Activated CD8-positive, alpha-beta T cell treated with anti-CD3 and anti-CD28 coated beads for 36 hours (primary cell): ENCODE measurements around the gene TXNRD2. TPM values are rescaled to one million over a fixed set of nuclear protein-coding genes. Genes with fewer than 3 reads are reported as not detected.
A peak's percentile ranks its signal among the peaks of the same experiment; 100 is the strongest.

Experiments used
- ATAC-seq: fragments of 200-7000 bp; cut with Tn5 transposase; one replicate; pipeline ENCODE4 v1.10.0; 2021; ENCODE audit warnings: mild to moderate bottlenecking, moderate library complexity
- CTCF ChIA-PET: fragments of 350-600 bp; sonication (Branson Sonifier 250); formaldehyde crosslinking; loops from one replicate; lab custom pipeline; 2021; ENCODE audit warnings: antibody characterized with exemption; lab: Charles Lee
- POLR2A ChIA-PET: fragments of 350-600 bp; sonication (Branson Sonifier 250); formaldehyde crosslinking; loops from one replicate; lab custom pipeline; 2021; ENCODE audit warnings: antibody characterized with exemption; lab: Charles Lee
- DNase-seq: peaks from one replicate; pipeline ENCODE4 v3.0.0-alpha.2; 2020
- H3K27ac Mint-ChIP-seq: one replicate; pipeline ENCODE4 v1.8.0; 2021; ENCODE audit warnings: mild to moderate bottlenecking, mixed read lengths
- H3K27me3 Mint-ChIP-seq: one replicate; pipeline ENCODE4 v1.8.0; 2021; ENCODE audit warnings: mixed read lengths
- H3K36me3 Mint-ChIP-seq: one replicate; pipeline ENCODE4 v1.8.0; 2021; ENCODE audit warnings: low read depth, mixed read lengths
- H3K4me1 Mint-ChIP-seq: one replicate; pipeline ENCODE4 v1.8.0; 2021; ENCODE audit warnings: low read depth, mixed read lengths
- H3K4me3 Mint-ChIP-seq: one replicate; pipeline ENCODE4 v1.8.0; 2021; ENCODE audit warnings: mild to moderate bottlenecking, moderate library complexity, mixed read lengths
- H3K9me3 Mint-ChIP-seq: one replicate; pipeline ENCODE4 v1.8.0; 2021; ENCODE audit warnings: mixed read lengths
- intact Hi-C: fragments of 100-400 bp; cut with micrococcal nuclease; formaldehyde crosslinking; loops from one replicate; pipeline ENCODE4 v1.10.0; 2022
- total RNA-seq, 2 experiments: library from RNA; stranded (reverse); gene quantifications; one replicate each; pipeline ENCODE4 v1.2.3, GENCODE V29; 2021
- TF ChIP-seq, protein P1 (sequence below): fragments of 200-600 bp; IDR thresholded peaks from one replicate; pipeline ENCODE4 v1.8.0; 2022; ENCODE audit warnings: antibody characterized with exemption, mild to moderate bottlenecking

The TXNRD2 gene
- total RNA-seq, 2 experiments from 2014 or later: 18.0 to 18.5 TPM

- DNase-seq (peak; percentile 96), ATAC-seq (peak; percentile 92)
- Mint-ChIP-seq H3K4me1 (peaks cover 59% of the 10 kb centered on the region), H3K27ac (peak within 1 kb of the TSS; percentile 98), H3K27me3 (no peaks in the 10 kb centered on the region), H3K36me3 (peaks cover 53% of the 10 kb centered on the region), H3K4me3 (peak within 1 kb of the TSS; percentile 96), H3K9me3 (no peaks in the 10 kb centered on the region)
- ChIA-PET CTCF (interaction anchor here (0.7 to 2.1 kb wide), 9 partner anchors 30 to 125 kb away, joined by 3 to 8 read pairs (median 5); no protein-coding TSS in a partner anchor), POLR2A (interaction anchor here (0.6 to 3.7 kb wide), 13 partner anchors 10 to 654 kb away, joined by 3 to 96 read pairs (median 5); partner anchors contain the start of genes COMT and TXNRD2)
- intact Hi-C loops: loop anchor here (5.0 kb wide), 1 partner anchor 37 kb away; no protein-coding TSS in a partner anchor
- TF ChIP-seq, protein P1, sequence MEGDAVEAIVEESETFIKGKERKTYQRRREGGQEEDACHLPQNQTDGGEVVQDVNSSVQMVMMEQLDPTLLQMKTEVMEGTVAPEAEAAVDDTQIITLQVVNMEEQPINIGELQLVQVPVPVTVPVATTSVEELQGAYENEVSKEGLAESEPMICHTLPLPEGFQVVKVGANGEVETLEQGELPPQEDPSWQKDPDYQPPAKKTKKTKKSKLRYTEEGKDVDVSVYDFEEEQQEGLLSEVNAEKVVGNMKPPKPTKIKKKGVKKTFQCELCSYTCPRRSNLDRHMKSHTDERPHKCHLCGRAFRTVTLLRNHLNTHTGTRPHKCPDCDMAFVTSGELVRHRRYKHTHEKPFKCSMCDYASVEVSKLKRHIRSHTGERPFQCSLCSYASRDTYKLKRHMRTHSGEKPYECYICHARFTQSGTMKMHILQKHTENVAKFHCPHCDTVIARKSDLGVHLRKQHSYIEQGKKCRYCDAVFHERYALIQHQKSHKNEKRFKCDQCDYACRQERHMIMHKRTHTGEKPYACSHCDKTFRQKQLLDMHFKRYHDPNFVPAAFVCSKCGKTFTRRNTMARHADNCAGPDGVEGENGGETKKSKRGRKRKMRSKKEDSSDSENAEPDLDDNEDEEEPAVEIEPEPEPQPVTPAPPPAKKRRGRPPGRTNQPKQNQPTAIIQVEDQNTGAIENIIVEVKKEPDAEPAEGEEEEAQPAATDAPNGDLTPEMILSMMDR: no peak
These were observed 86.7 kb downstream of the TXNRD2 start, which contains the start of the genes GNB1L and RTL10 for GRCh38 chr22:19854778-19855503. Gene GNB1L (minus strand): TSS chr22:19854874. CDS start chr22:19821355, 33,519 bp downstream. Gene RTL10 (minus strand): TSS chr22:19854874. CDS start chr22:19852261, 2,613 bp downstream.

DNA sequence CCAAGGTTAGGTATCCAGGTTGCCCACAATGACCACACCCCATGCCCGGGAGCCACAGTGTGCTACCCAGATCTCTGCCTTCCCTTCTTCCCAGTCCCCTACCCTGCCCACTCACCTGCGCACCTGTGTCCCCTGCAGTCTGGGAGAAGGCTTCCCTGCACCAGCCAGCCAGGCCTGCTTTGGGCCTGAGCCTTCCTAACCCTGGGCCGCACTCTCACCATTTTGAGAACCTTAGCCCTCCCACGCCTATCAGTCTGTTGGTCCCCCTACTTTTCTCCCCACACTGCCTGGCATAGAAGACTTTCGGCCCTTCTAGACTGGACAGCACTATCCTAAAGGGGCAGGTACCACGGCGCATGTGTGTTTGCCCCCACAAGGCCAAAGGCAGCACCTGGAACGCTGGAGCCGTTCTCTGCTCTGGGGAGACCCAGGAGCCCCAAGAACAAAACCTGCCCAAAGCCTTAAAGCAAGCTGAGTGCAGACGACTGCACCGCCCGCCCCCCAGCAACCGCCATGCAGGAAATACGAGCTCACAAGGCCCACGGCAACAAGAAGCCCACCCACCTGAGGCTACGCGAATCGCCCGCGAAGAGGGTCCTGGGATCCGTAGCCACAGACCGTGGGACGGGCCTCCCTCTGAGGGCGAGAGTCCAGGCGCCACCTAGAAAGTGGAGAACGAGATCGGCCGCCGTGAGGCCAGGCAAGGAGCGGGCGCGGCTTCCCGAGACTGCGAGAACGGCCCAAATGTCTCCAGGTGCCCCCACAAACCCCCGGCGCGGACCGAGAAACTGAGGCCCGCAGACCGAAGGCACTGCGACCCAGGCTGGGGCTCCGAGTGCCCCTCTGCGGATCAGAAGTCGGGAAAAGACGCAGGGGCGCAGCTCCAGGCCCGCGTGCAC is 87.5 kb downstream of the TXNRD2 start:
- no peaks in the 10 kb centered on the region for H3K9me3 Mint-ChIP-seq
- DNase-seq (peak; percentile 51), ATAC-seq (no peak)
- H3K4me1 Mint-ChIP-seq: peaks cover 60% of the 10 kb centered on the region
- H3K36me3 Mint-ChIP-seq: peaks cover 55% of the 10 kb centered on the region
- ChIA-PET POLR2A (interaction anchor here (0.6 to 3.7 kb wide), 10 partner anchors 9 to 655 kb away, joined by 3 to 96 read pairs (median 6); partner anchors contain the start of genes COMT and TXNRD2), CTCF (interaction anchor here (1.0 to 1.5 kb wide), 2 partner anchors 38 to 56 kb away, joined by 3 to 7 read pairs; no protein-coding TSS in a partner anchor)
- TF ChIP-seq, protein P1: no peak
- H3K27me3 Mint-ChIP-seq: no peaks in the 10 kb centered on the region
- peak overlapping the region; percentile 96 for H3K4me3 Mint-ChIP-seq
- intact Hi-C loops: no loop called here
- peak overlapping the region; percentile 98 for H3K27ac Mint-ChIP-seq

DNA sequence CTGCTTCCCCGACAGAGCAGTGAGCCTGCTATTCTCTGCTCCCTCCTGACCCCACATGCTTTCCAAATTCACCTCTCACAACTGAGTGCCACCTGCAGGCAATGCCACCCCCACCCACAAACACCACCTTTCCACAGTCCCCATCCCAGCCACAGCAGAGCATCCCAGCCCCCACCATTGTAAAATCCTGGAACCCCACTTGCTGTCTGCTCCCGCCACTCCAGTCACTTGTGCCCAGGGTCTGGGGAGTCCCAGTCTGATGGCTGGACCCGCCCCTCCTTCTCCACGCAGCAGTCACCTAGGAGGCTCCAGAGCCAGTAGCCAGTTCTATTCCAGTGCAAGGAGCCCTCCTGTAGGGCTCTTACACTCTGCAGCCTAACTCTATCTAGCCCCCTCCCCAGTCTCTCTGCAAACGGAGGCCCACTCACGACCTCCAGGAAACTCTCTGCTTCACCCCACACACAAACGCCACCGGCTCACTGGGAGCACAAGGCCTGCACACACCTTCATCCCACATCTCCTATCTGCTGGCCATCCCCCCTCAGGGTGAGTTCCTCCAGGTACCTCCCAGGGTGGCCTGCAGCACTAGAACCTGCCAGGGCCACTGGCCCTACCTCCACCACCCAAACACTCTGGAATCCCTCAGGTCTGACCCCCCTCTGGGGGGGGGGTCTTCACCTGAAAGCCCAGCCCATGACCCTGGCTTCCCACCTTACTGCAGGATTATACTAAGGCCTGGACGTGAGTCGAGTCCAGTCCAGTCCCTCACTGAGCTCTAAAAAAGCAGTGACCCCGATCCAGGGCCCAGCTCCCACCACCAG is 88.3 kb downstream of the TXNRD2 start:
- CTCF ChIA-PET: interaction anchor here (1.5 kb wide), 1 partner anchor 38 kb away, joined by 7 read pairs; no protein-coding TSS in a partner anchor
- peak overlapping the region; percentile 98 for H3K27ac Mint-ChIP-seq
- no peaks in the 10 kb centered on the region for H3K27me3 Mint-ChIP-seq
- ATAC-seq: no peak
- intact Hi-C loops: no loop called here
- H3K4me1 Mint-ChIP-seq: peaks cover 65% of the 10 kb centered on the region
- peaks cover 55% of the 10 kb centered on the region for H3K36me3 Mint-ChIP-seq
- no peaks in the 10 kb centered on the region for H3K9me3 Mint-ChIP-seq
- POLR2A ChIA-PET: interaction anchor here (2.9 to 3.7 kb wide), 2 partner anchors 8 to 37 kb away, joined by 26 to 96 read pairs; no protein-coding TSS in a partner anchor
- H3K4me3 Mint-ChIP-seq: peak overlapping the region; percentile 96
- TF ChIP-seq, protein P1: no peak
- no peak for DNase-seq

GRCh38 chr22:19852177-19852781 is 89.3 kb downstream of the TXNRD2 start:
- Mint-ChIP-seq H3K27me3 (no peaks in the 10 kb centered on the region), H3K9me3 (no peaks in the 10 kb centered on the region), H3K4me1 (peaks cover 62% of the 10 kb centered on the region), H3K27ac (no peak overlapping the region), H3K4me3 (peak overlapping the region; percentile 96), H3K36me3 (peaks cover 58% of the 10 kb centered on the region)
- ChIA-PET CTCF (interaction anchor here (1.1 kb wide), 1 partner anchor 122 kb away, joined by 7 read pairs; no protein-coding TSS in a partner anchor), POLR2A (interaction anchor here (0.6 to 1.1 kb wide), 2 partner anchors 68 to 109 kb away, joined by 3 read pairs; no protein-coding TSS in a partner anchor)
- TF ChIP-seq, protein P1: no peak
- intact Hi-C loops: no loop called here
- ATAC-seq: no peak
- no peak for DNase-seq
